Measurements from ENCODE around the gene DIP2B. TPM values are rescaled to one million over a fixed set of nuclear protein-coding genes. Genes with fewer than 3 reads are reported as not detected.

DIP2B gene
- total RNA-seq, 1 experiment from 2014 or later = 3.4 TPM

GRCh38 chr12:50685641-50686040, 180.9 kb downstream of the DIP2B start:
- no peak for DNase-seq
- Histone ChIP-seq H3K4me3 (no peak overlapping the region), H3K36me3 (no peaks in the 10 kb centered on the region), H3K27me3 (no peaks in the 10 kb centered on the region), H3K9me3 (no peaks in the 10 kb centered on the region)

DNA sequence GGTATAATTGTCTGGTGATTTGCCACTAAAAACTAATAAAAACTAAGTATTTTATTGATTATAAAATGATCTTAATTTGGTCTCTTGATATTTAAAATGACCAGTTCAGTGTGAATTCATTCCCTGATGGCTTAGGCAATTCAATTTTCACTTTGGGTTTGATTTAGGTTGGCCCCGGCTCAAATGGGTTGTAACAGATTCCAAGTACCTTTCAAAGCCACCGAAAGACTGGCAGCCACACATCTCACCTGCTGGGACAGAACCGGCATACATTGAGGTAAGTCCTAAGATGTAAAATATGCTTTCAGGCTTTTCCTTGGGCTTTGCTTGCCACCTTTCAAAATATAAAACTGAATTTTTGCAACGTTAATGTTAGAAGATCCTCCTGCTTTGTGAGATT, 181.6 kb downstream of the DIP2B start:
- Histone ChIP-seq H3K9me3 (no peaks in the 10 kb centered on the region), H3K27me3 (no peaks in the 10 kb centered on the region), H3K4me3 (no peak overlapping the region), H3K36me3 (no peaks in the 10 kb centered on the region)
- DNase-seq = no peak

- no peak for DNase-seq
- Histone ChIP-seq H3K4me3 (no peak overlapping the region), H3K36me3 (no peaks in the 10 kb centered on the region), H3K27me3 (no peaks in the 10 kb centered on the region), H3K9me3 (no peaks in the 10 kb centered on the region)
Measured at GRCh38 chr12:50686976-50687375, 182.2 kb downstream of the DIP2B start.

GRCh38 chr12:50689437-50689836, 184.7 kb downstream of the DIP2B start:
- Histone ChIP-seq H3K27me3 (no peaks in the 10 kb centered on the region), H3K9me3 (no peaks in the 10 kb centered on the region), H3K4me3 (no peak overlapping the region), H3K36me3 (no peaks in the 10 kb centered on the region)
- DNase-seq = no peak

DNA sequence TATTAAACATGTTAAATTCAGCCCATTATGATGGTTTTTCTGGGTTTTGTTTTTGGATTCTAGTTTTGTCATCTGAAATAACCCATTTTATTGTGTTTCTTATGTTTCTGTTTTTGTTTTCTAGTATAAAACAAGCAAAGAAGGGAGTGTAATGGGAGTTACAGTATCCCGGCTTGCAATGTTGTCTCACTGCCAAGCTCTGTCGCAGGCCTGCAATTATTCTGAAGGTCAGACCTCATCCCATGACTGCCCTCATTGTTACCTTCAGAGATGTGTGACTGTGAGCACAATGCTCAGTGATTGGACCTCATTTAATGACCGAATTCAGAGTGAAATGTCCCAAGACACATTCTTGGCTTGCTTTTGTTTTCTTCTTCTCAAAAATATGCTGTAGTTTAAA, 186.1 kb downstream of the DIP2B start:
- no peaks in the 10 kb centered on the region for H3K27me3 ChIP-seq
- H3K4me3 ChIP-seq = no peak overlapping the region
- no peaks in the 10 kb centered on the region for H3K9me3 ChIP-seq
- H3K36me3 ChIP-seq = no peaks in the 10 kb centered on the region
- DNase-seq = no peak

- no peak for DNase-seq
- no peaks in the 10 kb centered on the region for H3K27me3 ChIP-seq
- H3K36me3 ChIP-seq = peaks cover 6% of the 10 kb centered on the region; the same call in 1 of the 2 replicates
- H3K9me3 ChIP-seq = no peaks in the 10 kb centered on the region
- H3K4me3 ChIP-seq = no peak overlapping the region
Measured at GRCh38 chr12:50695961-50696360, 191.2 kb downstream of the DIP2B start.

- no peak overlapping the region for H3K4me3 ChIP-seq
- peaks cover 6% of the 10 kb centered on the region; the same call in 1 of the 2 replicates for H3K36me3 ChIP-seq
- DNase-seq = no peak
- no peaks in the 10 kb centered on the region for H3K9me3 ChIP-seq
- H3K27me3 ChIP-seq = no peaks in the 10 kb centered on the region
Measured at GRCh38 chr12:50696931-50697330, 192.1 kb downstream of the DIP2B start.

DNA sequence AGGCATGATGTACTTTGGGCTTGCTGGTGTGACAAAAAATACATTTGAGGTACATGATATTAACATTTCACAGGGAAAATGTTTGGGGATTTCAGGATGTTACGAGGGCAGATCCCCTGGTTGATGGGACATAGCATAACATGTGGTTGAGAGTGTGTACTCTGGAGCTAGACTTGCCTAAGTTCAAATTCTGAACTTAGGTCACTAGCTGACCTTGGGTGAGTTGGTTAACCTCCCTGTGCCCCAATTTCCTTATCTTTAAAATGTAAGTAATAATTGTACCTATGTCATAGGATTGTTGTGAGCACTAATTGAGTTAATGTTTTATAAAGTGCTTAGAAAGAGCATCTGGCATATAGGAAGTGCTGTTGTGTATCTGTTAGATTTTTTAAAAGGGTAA, 194.4 kb downstream of the DIP2B start:
- H3K4me3 ChIP-seq = no peak overlapping the region
- H3K27me3 ChIP-seq = no peaks in the 10 kb centered on the region
- no peak for DNase-seq
- no peaks in the 10 kb centered on the region for H3K9me3 ChIP-seq
- peaks cover 6% of the 10 kb centered on the region; the same call in 1 of the 2 replicates for H3K36me3 ChIP-seq

DNA sequence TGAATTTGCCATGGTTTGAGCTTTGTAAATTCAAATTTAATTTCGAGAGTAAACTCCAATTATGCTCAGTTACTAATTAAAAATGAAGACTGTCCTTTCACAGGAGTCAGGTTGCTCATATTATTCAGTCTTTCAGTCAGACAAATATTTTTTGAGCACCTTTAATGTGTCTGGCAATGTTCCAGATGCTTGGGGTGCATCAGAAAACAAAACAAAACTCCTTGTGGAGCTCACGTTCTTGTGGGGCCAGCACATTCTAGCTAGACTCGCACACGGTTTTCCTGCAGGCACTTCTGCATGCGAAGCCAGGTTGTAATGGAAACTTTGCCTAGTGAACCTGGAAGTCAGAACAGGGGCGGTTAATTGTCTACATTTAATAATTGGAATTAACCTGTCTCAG, 195.2 kb downstream of the DIP2B start:
- peaks cover 6% of the 10 kb centered on the region; the same call in 1 of the 2 replicates for H3K36me3 ChIP-seq
- no peak for DNase-seq
- no peak overlapping the region for H3K4me3 ChIP-seq
- no peaks in the 10 kb centered on the region for H3K9me3 ChIP-seq
- H3K27me3 ChIP-seq = no peaks in the 10 kb centered on the region

DNA sequence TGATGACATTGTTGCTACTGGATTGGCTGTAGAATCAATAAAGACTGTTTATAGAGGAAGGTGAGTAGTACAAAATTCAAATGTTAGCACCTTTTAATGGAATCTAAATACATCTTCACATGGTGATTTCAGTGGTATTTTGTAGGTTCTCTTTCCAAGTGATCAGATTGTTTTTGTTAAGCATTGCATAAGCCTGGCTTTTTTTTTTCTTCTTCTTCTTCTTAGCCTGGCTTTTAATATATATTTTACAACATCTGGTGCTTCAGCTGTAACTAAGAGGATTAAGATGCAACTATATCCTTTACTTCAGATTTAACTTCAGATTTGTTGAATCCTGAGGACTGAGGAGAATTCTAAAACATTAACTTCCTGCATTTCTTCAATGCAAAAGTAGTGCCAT, 201.8 kb downstream of the DIP2B start:
- H3K27me3 ChIP-seq = no peaks in the 10 kb centered on the region
- no peak for DNase-seq
- no peak overlapping the region for H3K4me3 ChIP-seq
- H3K36me3 ChIP-seq = no peaks in the 10 kb centered on the region; the same call in 1 of the 2 replicates
- no peaks in the 10 kb centered on the region for H3K9me3 ChIP-seq

DNA sequence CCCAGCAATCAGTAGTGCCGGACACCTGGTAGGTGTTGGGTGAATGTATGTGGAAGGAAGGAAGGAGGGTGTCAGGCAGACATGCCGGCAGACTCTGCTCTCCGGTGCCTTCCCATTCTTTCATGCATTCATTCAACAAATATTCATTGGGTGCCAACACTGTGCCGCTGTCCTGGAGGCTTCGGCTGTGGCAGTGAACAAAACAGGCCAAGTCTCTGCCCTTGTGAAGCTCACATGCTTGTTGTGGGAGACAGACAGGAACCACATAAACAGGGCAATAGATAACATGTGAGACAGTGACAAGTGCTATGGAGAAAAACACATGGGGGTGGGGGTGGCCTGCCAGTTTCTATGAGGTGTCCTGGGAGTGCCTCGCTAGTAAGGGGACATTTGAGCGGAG, 202.6 kb downstream of the DIP2B start:
- Histone ChIP-seq H3K9me3 (no peaks in the 10 kb centered on the region), H3K36me3 (no peaks in the 10 kb centered on the region; the same call in none of the 2 replicates), H3K4me3 (no peak overlapping the region), H3K27me3 (no peaks in the 10 kb centered on the region)
- DNase-seq = no peak

DNA sequence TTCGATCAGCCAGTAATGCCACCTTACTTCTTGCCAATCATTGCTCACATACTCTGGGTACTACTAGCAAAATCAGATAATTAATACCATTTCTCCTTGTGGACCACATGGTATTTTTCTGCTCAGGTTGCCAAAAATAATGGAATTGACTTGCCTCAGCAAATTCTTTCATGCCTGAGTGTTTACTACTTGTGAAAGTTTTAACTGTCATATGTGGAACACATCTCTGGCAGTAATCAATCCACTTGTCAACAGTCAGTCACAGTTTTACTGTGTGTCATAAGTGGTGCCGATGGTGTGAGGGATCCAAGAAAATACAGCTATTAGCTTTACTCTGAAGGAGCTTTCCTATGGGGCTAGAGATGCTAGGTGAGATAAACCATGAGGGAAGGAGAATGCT, 203.8 kb downstream of the DIP2B start:
- Histone ChIP-seq H3K27me3 (no peaks in the 10 kb centered on the region), H3K36me3 (no peaks in the 10 kb centered on the region; the same call in none of the 2 replicates), H3K9me3 (no peaks in the 10 kb centered on the region), H3K4me3 (no peak overlapping the region)
- no peak for DNase-seq

GRCh38 chr12:50711121-50711520, 206.3 kb downstream of the DIP2B start:
- Histone ChIP-seq H3K36me3 (no peaks in the 10 kb centered on the region; the same call in none of the 2 replicates), H3K4me3 (no peak overlapping the region), H3K9me3 (no peaks in the 10 kb centered on the region), H3K27me3 (no peaks in the 10 kb centered on the region)
- no peak for DNase-seq

GRCh38 chr12:50715174-50715573, 210.4 kb downstream of the DIP2B start:
- no peak for DNase-seq
- no peaks in the 10 kb centered on the region for H3K27me3 ChIP-seq
- no peaks in the 10 kb centered on the region; the same call in none of the 2 replicates for H3K36me3 ChIP-seq
- H3K4me3 ChIP-seq = no peak overlapping the region
- no peaks in the 10 kb centered on the region for H3K9me3 ChIP-seq

DNA sequence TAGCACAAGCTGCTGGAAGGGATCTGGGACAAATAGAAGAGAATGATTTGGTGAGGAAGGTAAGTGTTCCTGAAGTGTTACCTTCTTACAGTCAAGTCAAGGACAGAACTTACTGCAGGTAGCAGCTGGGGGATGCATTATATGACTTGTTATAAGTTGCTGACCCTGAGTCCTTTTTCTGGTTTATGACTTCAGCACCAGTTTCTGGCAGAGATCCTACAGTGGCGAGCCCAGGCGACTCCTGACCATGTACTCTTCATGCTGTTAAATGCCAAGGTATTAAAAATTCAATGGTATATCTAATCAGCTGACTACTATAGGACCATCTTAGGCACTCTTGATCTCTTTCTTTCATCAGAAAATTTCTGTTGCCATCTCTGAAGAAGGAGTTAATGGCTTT, 214.0 kb downstream of the DIP2B start:
- DNase-seq = no peak
- Histone ChIP-seq H3K9me3 (no peaks in the 10 kb centered on the region), H3K27me3 (no peaks in the 10 kb centered on the region), H3K36me3 (peaks cover 11% of the 10 kb centered on the region), H3K4me3 (no peak overlapping the region)

- Histone ChIP-seq H3K36me3 (peaks cover 16% of the 10 kb centered on the region), H3K27me3 (no peaks in the 10 kb centered on the region)
- no peak for DNase-seq
Measured at GRCh38 chr12:50720085-50720484, 215.3 kb downstream of the DIP2B start.

GRCh38 chr12:50720501-50720900, 215.7 kb downstream of the DIP2B start:
- Histone ChIP-seq H3K27me3 (no peaks in the 10 kb centered on the region), H3K36me3 (peaks cover 16% of the 10 kb centered on the region), H3K4me3 (no peak overlapping the region), H3K9me3 (no peaks in the 10 kb centered on the region)
- no peak for DNase-seq

More at GRCh38 chr12:50720085-50720484, 215.3 kb downstream of the DIP2B start:
- Histone ChIP-seq H3K4me3 (no peak overlapping the region), H3K9me3 (no peaks in the 10 kb centered on the region)

DNA sequence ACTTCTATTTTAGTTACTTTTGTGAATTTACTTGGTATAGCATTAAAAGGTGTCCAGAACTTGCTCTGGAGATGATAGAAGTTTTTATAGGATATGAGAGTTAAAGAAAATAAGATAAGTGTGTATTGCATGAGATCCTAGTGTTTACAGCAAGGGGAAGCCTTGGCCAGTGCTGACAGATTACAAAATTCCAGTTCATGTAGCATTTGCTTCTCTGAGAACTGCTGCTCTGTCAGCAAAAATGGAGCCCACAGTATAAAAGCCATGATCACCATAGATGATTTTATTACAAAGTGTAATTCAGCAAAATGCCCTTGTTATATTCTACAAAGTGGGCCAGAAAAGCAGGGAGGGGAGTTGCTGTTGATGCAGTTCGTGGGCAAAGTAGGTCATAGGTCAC, 219.1 kb downstream of the DIP2B start:
- peaks cover 16% of the 10 kb centered on the region for H3K36me3 ChIP-seq

More for the DNA sequence above, 219.1 kb downstream of the DIP2B start:
- DNase-seq = no peak
- Histone ChIP-seq H3K9me3 (no peaks in the 10 kb centered on the region), H3K27me3 (no peaks in the 10 kb centered on the region), H3K4me3 (no peak overlapping the region)

Data from MG63 (cell line).